HTR-8/SVneo (cell line): ENCODE measurements around the gene TRPM2.
A peak's percentile ranks its signal among the peaks of the same experiment; 100 is the strongest.

Experiments
- DNase-seq: peaks from one replicate; pipeline ENCODE4 v3.0.0; 2011; ENCODE audit warnings: low spot score, mixed read lengths; ENCODE audit not compliant: insufficient read length
- FAIRE-seq: peaks from 2 replicates; lab custom pipeline; 2011; peaks lifted over from hg19 to GRCh38; lab: Jason Lieb, UNC

TRPM2 gene

DNA sequence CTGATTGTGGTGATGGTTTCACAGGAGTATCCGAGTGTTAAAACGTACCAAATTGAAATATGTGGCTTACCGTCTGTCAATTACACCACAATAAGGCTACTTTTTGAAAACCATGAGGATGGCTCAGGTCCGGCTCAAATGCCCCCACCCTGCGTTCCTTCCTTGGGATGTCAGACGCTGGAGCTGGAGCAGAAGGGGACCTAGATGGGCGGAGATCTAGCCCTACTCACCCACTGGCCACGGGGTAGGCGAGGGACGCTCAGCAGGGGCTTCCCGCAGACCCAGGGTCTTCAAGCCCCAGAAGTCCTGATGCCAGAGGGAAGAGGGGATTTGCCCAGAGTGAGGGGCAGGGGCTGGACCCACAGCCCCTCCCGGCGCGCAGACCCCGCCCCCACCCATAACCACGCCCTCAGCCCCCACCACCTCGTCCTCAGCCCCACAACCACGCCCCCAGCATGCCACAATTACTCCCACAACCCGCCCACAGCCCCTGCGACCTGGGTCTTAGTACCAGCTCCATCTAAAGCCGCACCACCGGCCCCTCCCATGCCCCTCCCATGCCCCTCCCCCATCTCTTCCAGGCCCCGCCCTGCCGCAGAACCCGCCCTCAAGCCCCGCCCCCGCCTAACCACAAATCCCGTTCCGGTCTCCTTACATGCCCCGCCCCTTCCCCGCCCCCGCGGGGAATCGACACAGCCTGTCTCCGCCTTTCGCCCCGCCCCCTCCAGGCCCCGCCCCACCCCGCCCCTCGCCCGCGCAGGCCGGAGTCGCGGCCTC is 101.5 kb downstream of the TRPM2 start, which contains the start of gene LRRC3:
Gene LRRC3, plus strand, starts transcription at position 764 of the 777 bp plus-strand sequence. CDS start 1,135 bp downstream, outside the sequence.
- DNase-seq = peak; percentile 72

GRCh38 chr21:44455524-44456213 is 102.2 kb downstream of the TRPM2 start:
- DNase-seq (peak; percentile 56), FAIRE-seq (no peak)

More for the DNA sequence above, 101.5 kb downstream of the TRPM2 start, which contains the start of gene LRRC3:
- FAIRE-seq = peak; percentile 13

GRCh38 chr21:44456214-44456914 is 102.9 kb downstream of the TRPM2 start:
- FAIRE-seq = no peak
- no peak for DNase-seq

DNA sequence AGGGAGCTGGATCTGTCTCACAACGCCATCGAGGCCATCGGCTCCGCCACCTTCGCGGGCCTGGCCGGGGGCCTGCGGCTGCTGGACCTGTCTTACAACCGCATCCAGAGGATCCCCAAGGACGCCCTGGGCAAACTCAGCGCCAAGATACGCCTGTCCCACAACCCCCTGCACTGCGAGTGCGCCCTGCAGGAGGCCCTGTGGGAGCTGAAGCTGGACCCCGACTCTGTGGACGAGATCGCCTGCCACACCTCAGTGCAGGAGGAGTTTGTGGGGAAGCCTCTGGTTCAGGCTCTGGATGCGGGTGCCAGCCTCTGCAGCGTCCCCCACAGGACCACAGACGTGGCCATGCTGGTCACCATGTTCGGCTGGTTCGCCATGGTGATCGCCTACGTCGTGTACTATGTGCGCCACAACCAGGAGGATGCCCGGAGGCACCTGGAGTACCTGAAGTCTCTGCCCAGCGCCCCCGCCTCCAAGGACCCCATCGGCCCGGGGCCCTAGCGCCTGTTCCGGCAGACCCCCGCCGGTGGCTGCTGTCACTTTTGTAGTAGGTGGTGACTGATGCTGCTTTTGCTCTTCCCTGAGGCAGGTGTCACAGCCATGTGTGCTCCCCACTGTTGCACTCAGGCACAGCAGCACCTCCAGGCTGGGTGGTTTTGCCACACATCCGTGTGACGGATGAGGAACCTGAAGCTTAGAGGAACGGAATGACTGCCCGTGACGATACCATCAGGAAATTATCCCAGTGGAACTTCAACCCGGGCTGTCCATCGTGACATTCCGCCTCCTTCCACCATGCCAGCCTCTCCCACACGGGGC is 103.7 kb downstream of the TRPM2 start:
- no peak for FAIRE-seq
- no peak for DNase-seq

GRCh38 chr21:44458971-44459711 is 105.7 kb downstream of the TRPM2 start:
- DNase-seq (no peak), FAIRE-seq (peak; percentile 70)

DNA sequence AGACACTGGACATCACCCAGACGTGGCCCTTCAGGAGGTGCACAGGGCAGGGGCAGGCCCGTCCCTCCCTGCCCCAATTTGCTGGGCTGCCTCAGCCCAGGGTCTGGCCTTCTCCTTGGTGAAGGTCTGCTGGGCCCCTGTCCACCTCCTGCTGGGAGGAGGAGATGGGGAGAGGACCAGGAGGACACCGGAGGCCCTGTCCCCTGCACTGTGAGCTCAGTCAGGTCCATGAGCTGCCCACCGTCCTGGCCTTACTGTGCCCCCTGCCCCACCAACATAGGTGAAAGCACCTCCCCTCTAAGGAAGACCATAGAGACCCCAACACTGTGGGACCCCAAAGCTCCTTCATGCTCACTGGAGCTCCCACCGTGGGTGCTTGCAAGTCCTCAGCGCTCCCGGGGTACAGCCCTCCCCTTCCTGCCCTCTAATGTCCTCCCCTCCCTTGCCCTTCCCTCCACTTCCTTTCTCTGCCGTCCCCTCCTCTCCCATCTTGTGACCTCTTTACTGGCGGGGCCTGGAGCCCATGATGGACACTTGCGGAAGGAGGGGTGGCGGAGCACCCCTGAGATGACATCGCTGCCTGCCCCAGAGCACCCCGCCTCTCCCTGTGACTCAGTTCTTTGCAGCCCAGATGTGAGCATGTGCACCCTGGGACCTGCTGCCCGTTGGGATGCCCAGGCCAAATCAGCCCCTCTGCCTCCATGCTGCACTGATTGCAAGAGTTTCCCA is 106.5 kb downstream of the TRPM2 start:
- DNase-seq (no peak), FAIRE-seq (no peak)

DNA sequence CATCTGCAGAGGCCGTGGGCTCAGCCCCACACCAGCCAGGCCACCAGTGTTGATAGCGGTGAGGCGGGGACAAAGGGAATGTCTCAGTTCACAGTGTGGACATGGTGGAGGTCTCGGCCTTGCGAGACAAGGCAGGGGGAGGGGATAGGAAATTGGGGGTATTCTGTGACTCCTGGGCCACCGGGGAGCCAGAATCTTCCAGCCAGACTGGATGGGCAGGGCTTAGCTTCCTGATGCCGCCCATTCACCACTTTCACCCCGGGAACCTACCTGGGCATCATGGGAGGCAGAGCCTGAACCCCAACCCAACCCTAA is 107.0 kb downstream of the TRPM2 start:
- DNase-seq (no peak), FAIRE-seq (no peak)

DNA sequence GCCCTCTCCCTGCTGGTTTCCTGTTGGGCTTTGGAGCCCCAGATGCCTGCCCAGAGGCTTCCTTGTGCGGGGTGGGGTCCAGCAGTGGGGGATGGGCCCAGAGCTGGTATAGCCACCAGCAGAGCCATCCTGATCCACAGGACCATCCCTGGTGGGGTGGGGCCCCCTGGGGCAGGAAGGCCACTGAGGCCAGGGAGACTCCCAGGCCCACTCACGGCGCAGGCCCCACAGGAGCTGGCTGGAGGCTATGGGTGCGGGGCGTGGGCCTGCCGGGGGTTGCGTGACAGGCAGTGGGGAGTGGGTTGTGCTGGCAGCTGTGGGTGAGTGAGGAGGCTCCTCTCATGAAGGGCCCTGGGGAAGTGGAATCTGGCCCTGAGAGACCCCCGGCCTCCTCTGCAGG is 107.6 kb downstream of the TRPM2 start:
- DNase-seq (no peak), FAIRE-seq (no peak)

- no peak for FAIRE-seq
- DNase-seq = no peak
These were observed 108.1 kb downstream of the TRPM2 start for GRCh38 chr21:44461464-44462001.

- DNase-seq = no peak
- no peak for FAIRE-seq
These were observed 108.8 kb downstream of the TRPM2 start for GRCh38 chr21:44462086-44462833.

DNA sequence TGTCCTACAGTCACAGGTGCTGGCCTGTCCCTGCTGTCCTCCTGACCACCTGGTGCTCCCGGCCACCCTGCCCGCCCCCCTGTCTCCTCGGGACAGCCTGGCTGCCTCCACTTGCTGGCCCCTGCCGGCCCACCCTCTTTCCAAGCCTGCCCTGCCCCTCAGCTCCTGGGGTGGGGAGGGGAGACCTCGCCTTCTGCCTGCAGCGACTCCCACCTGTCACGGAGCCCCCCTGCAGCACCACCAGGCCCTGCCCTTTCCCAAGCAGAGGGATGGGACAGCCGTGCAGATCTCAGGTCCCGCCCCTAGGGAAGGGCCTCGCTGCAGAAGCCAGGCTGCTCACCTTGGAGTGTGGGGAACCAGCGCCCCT is 109.4 kb downstream of the TRPM2 start:
- DNase-seq (no peak), FAIRE-seq (no peak)

- FAIRE-seq (no peak), DNase-seq (no peak)
These were observed 110.3 kb downstream of the TRPM2 start for GRCh38 chr21:44463724-44464123.

- DNase-seq = no peak
- FAIRE-seq = no peak
These were observed 110.9 kb downstream of the TRPM2 start for GRCh38 chr21:44464351-44464750.

DNA sequence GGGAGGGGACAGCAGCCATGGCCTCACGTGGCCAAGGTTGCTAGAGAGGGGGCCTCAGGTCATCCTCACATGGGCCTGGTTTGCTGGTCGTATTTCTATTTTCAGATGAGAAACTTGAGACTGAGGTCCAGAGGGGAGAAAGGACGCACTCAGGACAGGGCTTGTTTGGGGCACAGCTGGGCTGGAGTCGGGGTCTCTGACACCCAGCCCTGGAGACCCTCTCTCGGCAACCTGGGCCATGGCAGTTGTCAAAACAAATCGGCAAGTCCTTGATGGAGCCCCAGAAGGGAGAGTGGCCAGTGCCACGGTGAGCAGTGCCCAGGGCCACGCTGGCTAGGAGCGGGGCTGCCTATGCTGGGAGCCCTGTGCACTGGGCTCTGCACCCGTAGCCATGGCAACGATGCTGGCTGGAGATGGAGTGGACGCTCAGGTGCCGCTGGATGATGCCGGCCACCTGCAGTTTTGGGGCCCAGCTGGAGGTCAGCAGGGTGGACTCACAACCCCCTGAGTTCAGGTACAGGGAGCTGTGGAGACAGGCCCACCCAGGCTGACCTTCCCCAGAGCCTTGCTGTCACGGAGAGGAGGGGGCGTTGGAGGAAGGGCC is 113.0 kb downstream of the TRPM2 start:
- FAIRE-seq (no peak), DNase-seq (no peak)

- DNase-seq (no peak), FAIRE-seq (no peak)
These were observed 113.8 kb downstream of the TRPM2 start for GRCh38 chr21:44466996-44467858.

- no peak for FAIRE-seq
- no peak for DNase-seq
These were observed 114.4 kb downstream of the TRPM2 start for GRCh38 chr21:44467859-44468195.

- DNase-seq (no peak), FAIRE-seq (no peak)
These were observed 117.9 kb downstream of the TRPM2 start for GRCh38 chr21:44471341-44471740.
